Upper lobe of left lung (tissue), 6 donors: ENCODE data around the gene ZBTB17. TPM values are rescaled to one million over a fixed set of nuclear protein-coding genes. Genes with fewer than 3 reads are reported as not detected.

ENCODE experiments used
- ATAC-seq, 2 donors: fragments of 200-7000 bp; cut with Tn5 transposase; one replicate each; pipeline ENCODE4 v1.9.1; 2022; ENCODE audit warnings: mild to moderate bottlenecking in 2 of 2, moderate library complexity in 2 of 2; ENCODE audit not compliant: low FRiP score in 2 of 2
- DNase-seq, 2 donors: peaks; one replicate each; pipeline ENCODE4 v3.0.0-alpha.2; 2019 to 2020
- H3K27ac ChIP-seq, 4 donors: fragments of 200-600 bp; sonication (generic); one replicate each; pipeline ENCODE4 v1.5.1; 2016 to 2019
- H3K27me3 ChIP-seq, 4 donors: fragments of 200-600 bp; sonication (generic); one replicate each; pipeline ENCODE4 v1.5.1; 2017 to 2019
- H3K36me3 ChIP-seq, 4 donors: fragments of 200-600 bp; sonication (generic); one replicate each; pipeline ENCODE4 v1.5.1; 2016 to 2019
- H3K4me1 ChIP-seq, 4 donors: fragments of 200-600 bp; sonication (generic); one replicate each; pipeline ENCODE4 v1.5.1; 2018 to 2019
- H3K4me3 ChIP-seq, 4 donors: fragments of 200-600 bp; sonication (generic); one replicate each; pipeline ENCODE4 v1.5.1; 2017 to 2019; ENCODE audit warnings: mild to moderate bottlenecking in 2 of 4, moderate library complexity in 1 of 4
- H3K9me3 ChIP-seq, 4 donors: fragments of 200-600 bp; sonication (generic); one replicate each; pipeline ENCODE4 v1.5.1; 2018 to 2019
- EP300 ChIP-seq, 4 donors: sonication (generic); formaldehyde crosslinking; IDR thresholded peaks; one replicate each; pipeline ENCODE4 v1.5.1; 2017; ENCODE audit warnings: antibody characterized with exemption in 4 of 4, control low read depth in 2 of 4
- POLR2A ChIP-seq, 4 donors: fragments of 450-650 bp; IDR thresholded peaks; one replicate each; pipeline ENCODE4 v1.5.1; 2016 to 2017; ENCODE audit warnings: antibody characterized with exemption in 4 of 4, mild to moderate bottlenecking in 2 of 4
- POLR2AphosphoS5 ChIP-seq, 2 donors: sonication (generic); formaldehyde crosslinking; IDR thresholded peaks; one replicate each; pipeline ENCODE4 v1.5.1; 2017; ENCODE audit warnings: antibody characterized with exemption in 2 of 2
- WGBS, 2 donors: methylation state at CpG; one replicate each; pipeline ENCODE4 v1.1.5; 2017 to 2018; 5-methylcytosine and 5-hydroxymethylcytosine counted together
- total RNA-seq, 6 donors: library from RNA; depleted of rRNA in 4 of 6; stranded (reverse); fragments of >200 nt in 4 of 6; gene quantifications; one replicate each; pipeline versions ENCODE4 v1.1.0 to v1.2.1, GENCODE V29; 2016 to 2021
- TF ChIP-seq, protein P1 (sequence below), 6 experiments: fragments of 450-650 bp in 4 of 6; fragments of 200-600 bp in 2 of 6; sonication (generic) in 2 of 6; IDR thresholded peaks; one replicate each; pipeline ENCODE4 v1.5.1; 2016 to 2019; ENCODE audit warnings: antibody characterized with exemption in 6 of 6
- donor health status: DM: no; HTN: no; CAD: no; lungs with moderate emphysema.
- donor health status: DM: no; HTN: yes; CAD: no; lungs with severe emphysema.

Gene ZBTB17
- total RNA-seq, 6 donors from 2014 or later, result 34.1 to 94.2 (median 42.9) TPM

GRCh38 chr1:15962671-15963362 lies 13.1 kb downstream of the ZBTB17 start:
- no peak for TF ChIP-seq EP300 (IDR thresholded peaks at IDR 0.05)
- TF ChIP-seq, protein P1, sequence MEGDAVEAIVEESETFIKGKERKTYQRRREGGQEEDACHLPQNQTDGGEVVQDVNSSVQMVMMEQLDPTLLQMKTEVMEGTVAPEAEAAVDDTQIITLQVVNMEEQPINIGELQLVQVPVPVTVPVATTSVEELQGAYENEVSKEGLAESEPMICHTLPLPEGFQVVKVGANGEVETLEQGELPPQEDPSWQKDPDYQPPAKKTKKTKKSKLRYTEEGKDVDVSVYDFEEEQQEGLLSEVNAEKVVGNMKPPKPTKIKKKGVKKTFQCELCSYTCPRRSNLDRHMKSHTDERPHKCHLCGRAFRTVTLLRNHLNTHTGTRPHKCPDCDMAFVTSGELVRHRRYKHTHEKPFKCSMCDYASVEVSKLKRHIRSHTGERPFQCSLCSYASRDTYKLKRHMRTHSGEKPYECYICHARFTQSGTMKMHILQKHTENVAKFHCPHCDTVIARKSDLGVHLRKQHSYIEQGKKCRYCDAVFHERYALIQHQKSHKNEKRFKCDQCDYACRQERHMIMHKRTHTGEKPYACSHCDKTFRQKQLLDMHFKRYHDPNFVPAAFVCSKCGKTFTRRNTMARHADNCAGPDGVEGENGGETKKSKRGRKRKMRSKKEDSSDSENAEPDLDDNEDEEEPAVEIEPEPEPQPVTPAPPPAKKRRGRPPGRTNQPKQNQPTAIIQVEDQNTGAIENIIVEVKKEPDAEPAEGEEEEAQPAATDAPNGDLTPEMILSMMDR (IDR thresholded peaks at IDR 0.05), result no peak
- WGBS, 2 donors, result 89 to 90% methylated on average over 8 of the region's 8 CpGs
- DNase-seq, result no peak
- ATAC-seq, result no peak
- Histone ChIP-seq H3K9me3 (no peaks in the 10 kb centered on the region), H3K27me3 (no peaks in the 10 kb centered on the region), H3K36me3 (no peaks in the 10 kb centered on the region), H3K27ac (peak overlapping the region in 2 of 4 donors; percentile 32 to 40), H3K4me1 (peaks cover 52 to 74% (median 61%) of the 10 kb centered on the region in 4 donors), H3K4me3 (no peak overlapping the region)

- Histone ChIP-seq H3K9me3 (no peaks in the 10 kb centered on the region), H3K36me3 (no peaks in the 10 kb centered on the region), H3K27ac (no peak overlapping the region), H3K4me1 (peaks cover 51 to 75% (median 60%) of the 10 kb centered on the region in 4 donors), H3K27me3 (no peaks in the 10 kb centered on the region), H3K4me3 (no peak overlapping the region)
- TF ChIP-seq POLR2AphosphoS5 (IDR thresholded peaks at IDR 0.05), result no peak
- TF ChIP-seq EP300 (IDR thresholded peaks at IDR 0.05), result no peak
- no peak for TF ChIP-seq POLR2A (IDR thresholded peaks at IDR 0.05)
- TF ChIP-seq, protein P1 (IDR thresholded peaks at IDR 0.05), result no peak
- ATAC-seq (no peak), DNase-seq (no peak)
- 84 to 91% methylated on average over 6 of the region's 6 CpGs for WGBS, 2 donors
Measured at GRCh38 chr1:15962176-15962575, 13.7 kb downstream of the ZBTB17 start.

DNA sequence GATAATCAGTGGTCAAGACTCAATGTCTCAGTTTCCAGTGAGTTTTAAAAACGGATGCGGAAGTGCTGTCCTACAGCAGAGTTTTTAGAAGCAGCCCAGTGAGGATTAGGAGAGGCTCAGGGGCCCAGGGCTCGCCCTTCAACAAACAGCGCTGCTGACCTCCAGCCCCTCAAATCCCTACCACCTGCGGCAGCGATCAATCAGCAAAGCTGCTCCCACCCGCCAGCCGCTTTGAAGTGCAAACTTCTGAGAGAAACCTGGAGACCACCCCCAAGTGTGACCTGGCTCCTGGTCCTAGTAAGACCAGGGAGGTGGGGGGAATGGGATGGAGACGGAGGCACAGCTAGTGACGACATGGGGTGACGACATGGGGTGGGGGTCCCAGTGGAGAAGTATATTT lies 14.4 kb downstream of the ZBTB17 start:
- Histone ChIP-seq H3K36me3 (no peaks in the 10 kb centered on the region), H3K4me1 (peaks cover 49 to 75% (median 58%) of the 10 kb centered on the region in 4 donors)
- no peak for ATAC-seq

DNA sequence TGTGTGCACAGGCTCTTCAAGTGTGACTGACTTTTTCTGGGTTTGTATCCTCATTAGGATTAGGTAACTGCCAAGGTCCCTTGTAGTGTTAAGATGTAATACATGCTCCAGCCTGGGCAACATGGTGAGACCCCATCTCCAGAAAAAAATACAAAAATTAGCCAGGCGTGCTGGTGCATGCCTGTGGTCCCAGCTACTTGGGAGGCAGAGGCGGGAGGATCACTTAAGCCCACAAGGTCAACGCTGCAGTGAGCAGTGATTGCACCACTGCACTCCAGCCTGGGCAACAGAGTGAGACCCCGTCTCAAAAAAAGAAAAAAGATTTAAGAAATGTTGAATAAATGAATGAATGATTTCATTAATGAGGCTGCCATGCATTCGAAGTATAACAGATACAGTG lies 15.1 kb downstream of the ZBTB17 start:
- DNase-seq (no peak), ATAC-seq (no peak)
- peaks cover 49 to 75% (median 54%) of the 10 kb centered on the region in 4 donors for H3K4me1 ChIP-seq
- no peaks in the 10 kb centered on the region for H3K36me3 ChIP-seq
- 94% methylated on average over 5 of the region's 5 CpGs for WGBS, 2 donors
- H3K9me3 ChIP-seq, result no peaks in the 10 kb centered on the region
- no peak overlapping the region for H3K4me3 ChIP-seq
- H3K27me3 ChIP-seq, result no peaks in the 10 kb centered on the region
- TF ChIP-seq EP300 (IDR thresholded peaks at IDR 0.05) (no peak), POLR2A (IDR thresholded peaks at IDR 0.05) (no peak)
- TF ChIP-seq, protein P1 (IDR thresholded peaks at IDR 0.05), result no peak
- no peak overlapping the region for H3K27ac ChIP-seq

More for the DNA sequence above, 14.4 kb downstream of the ZBTB17 start:
- H3K27me3 ChIP-seq, result no peaks in the 10 kb centered on the region
- no peak overlapping the region for H3K4me3 ChIP-seq
- DNase-seq, result no peak
- TF ChIP-seq EP300 (IDR thresholded peaks at IDR 0.05) (no peak), POLR2A (IDR thresholded peaks at IDR 0.05) (no peak), POLR2AphosphoS5 (IDR thresholded peaks at IDR 0.05) (no peak)
- TF ChIP-seq, protein P1 (IDR thresholded peaks at IDR 0.05), result no peak
- H3K9me3 ChIP-seq, result no peaks in the 10 kb centered on the region
- 92 to 94% methylated on average over 11 of the region's 11 CpGs for WGBS, 2 donors
- no peak overlapping the region for H3K27ac ChIP-seq
